Omental fat pad (tissue), 4 donors: ENCODE measurements around the gene ACAT2. TPM values are rescaled to one million over a fixed set of nuclear protein-coding genes. Genes with fewer than 3 reads are reported as not detected.

Experiments used
- ATAC-seq: fragments of 150-250 bp; one replicate; pipeline ENCODE4 v1.9.1; 2016; ENCODE audit warnings: mild to moderate bottlenecking, moderate library complexity; ENCODE audit not compliant: low FRiP score
- DNase-seq: peaks from one replicate; pipeline ENCODE4 v3.0.0-alpha.2; 2019; ENCODE audit warnings: low spot score
- CTCF ChIP-seq, 3 donors: fragments of 450-650 bp; IDR thresholded peaks; one replicate each; pipeline ENCODE4 v1.5.1; 2016 to 2017; ENCODE audit warnings: antibody characterized with exemption in 3 of 3, mild to moderate bottlenecking in 3 of 3, moderate library complexity in 2 of 3
- total RNA-seq, 4 donors: library from RNA; depleted of rRNA; stranded (reverse); fragments of >200 nt; gene quantifications; one replicate each; pipeline ENCODE4 v1.1.0, GENCODE V29; 2016

ACAT2 gene
- total RNA-seq, 4 donors from 2014 or later: 4.6 to 15.1 (median 6.5) TPM

GRCh38 chr6:159753081-159753872 is 8.6 kb upstream of the ACAT2 start:
- no peak for TF ChIP-seq CTCF (IDR thresholded peaks at IDR 0.05)
- DNase-seq (no peak), ATAC-seq (no peak)

GRCh38 chr6:159754401-159754800 is 7.4 kb upstream of the ACAT2 start:
- no peak for TF ChIP-seq CTCF (IDR thresholded peaks at IDR 0.05)
- ATAC-seq (no peak), DNase-seq (no peak)

DNA sequence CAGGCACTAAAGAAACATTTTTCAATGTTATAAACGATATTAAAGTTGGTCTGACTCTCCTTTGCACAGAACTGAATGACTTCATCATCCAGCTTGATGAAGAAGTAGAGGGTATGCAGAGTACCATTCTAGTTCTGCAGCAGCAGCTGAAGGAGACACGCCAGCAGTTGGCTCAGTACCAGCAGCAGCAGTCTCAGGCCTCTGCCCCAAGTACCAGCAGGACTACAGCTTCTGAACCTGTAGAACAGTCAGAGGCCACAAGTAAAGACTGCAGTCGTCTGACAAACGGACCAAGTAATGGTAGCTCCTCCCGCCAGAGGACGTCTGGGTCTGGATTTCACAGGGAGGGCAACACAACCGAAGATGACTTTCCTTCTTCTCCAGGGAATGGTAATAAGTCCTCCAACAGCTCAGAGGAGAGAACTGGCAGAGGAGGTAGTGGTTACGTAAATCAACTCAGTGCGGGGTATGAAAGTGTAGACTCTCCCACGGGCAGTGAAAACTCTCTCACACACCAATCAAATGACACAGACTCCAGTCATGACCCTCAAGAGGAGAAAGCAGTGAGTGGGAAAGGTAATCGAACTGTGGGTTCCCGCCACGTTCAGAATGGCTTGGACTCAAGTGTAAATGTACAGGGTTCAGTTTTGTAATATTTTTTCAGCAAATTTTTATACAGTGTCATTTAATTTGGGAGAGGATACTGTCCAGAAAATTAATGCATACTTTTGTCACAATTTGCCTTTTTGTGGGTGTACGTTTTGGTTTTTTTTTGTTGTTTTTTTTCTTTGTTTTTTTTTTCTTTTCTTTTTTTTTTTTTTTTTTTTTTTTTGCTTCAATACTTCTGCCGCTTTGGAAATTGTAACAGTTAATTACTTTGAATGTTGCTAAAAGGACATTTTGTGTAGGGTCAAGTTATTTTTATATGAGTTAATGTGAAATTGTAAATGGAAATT is 6.6 kb upstream of the ACAT2 start:
- no peak for TF ChIP-seq CTCF (IDR thresholded peaks at IDR 0.05)
- ATAC-seq (peak; percentile 39), DNase-seq (no peak)

- no peak for TF ChIP-seq CTCF (IDR thresholded peaks at IDR 0.05)
- DNase-seq (no peak), ATAC-seq (no peak)
Observed at GRCh38 chr6:159756508-159756907, 5.3 kb upstream of the ACAT2 start.

DNA sequence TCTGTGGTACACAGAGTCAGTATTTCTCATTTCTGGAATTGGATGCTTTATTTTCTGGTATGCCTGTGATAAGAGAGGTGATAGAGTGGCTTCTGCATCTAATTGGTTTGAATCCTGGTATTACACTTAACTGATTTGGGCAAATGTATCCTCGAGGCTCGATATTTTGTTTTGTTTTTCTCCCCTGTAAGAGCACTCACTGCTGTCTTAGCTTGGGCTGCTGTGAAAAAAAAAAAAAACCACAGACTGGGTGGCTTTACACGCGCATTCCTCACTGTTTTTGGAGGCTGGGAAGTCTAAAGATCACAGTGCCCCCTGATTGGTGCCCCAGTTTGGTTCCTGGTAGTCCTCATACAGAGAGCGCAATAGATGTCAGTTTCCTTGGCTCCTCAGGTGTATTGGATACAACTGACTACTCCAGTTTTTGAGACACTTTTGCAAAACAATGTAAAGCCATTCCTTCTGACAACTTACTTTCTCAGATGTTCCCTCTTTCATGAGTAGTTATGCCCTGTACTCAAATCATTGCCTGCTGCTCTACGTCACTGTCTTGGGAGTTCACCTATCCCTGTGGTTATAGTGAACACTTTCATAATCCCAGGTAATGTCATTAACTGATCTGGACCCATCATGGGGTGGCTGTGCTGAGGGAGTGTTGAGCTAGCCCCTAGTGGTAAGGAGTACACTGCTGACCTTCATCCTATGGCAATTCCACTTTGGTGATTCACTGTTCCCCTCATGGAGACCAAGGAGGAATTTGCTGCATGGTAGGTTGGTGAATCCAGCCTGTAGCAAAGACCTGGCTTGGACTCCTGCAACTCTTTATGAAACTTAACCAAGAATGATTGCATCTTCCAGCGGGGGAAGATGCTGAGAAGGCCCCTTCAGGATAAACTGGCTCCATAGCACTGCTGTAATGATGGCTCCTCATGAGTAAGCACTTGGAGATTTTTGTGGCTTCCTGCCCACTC is 3.5 kb upstream of the ACAT2 start:
- DNase-seq (no peak), ATAC-seq (no peak)
- no peak for TF ChIP-seq CTCF (IDR thresholded peaks at IDR 0.05)

- TF ChIP-seq CTCF (IDR thresholded peaks at IDR 0.05): no peak
- no peak for ATAC-seq
- DNase-seq: no peak
Observed at GRCh38 chr6:159759645-159760044, 2.2 kb upstream of the ACAT2 start.
